Measurements from ENCODE around the gene ASPRV1.

ASPRV1 gene

GRCh38 chr2:69965756-69966445, 4.5 kb upstream of the ASPRV1 start:
- DNase-seq (ENCODE audit: low spot score) = no peak
- H3K27ac ChIP-seq = no peak overlapping the region
- POLR2A ChIA-PET (ENCODE audit: low non-redundant PET) = no interaction called here
- TF ChIP-seq CTCF (conservative IDR thresholded peaks at IDR 0.05; ENCODE audit: low read depth) = no peak
- CTCF ChIA-PET = no interaction called here

GRCh38 chr2:69964353-69964841, 3.0 kb upstream of the ASPRV1 start:
- DNase-seq (ENCODE audit: low spot score) = no peak
- ChIA-PET CTCF (no interaction called here), POLR2A (ENCODE audit: low non-redundant PET) (interaction anchor here (0.6 kb wide), 1 partner anchor 51 kb away, joined by 3 read pairs; no protein-coding TSS in a partner anchor)
- no peak for TF ChIP-seq CTCF (conservative IDR thresholded peaks at IDR 0.05; ENCODE audit: low read depth)
- peak overlapping the region; percentile 11; the same call in 1 of the 2 replicates for H3K27ac ChIP-seq

- POLR2A ChIA-PET (ENCODE audit: low non-redundant PET) = no interaction called here
- H3K27ac ChIP-seq = no peak overlapping the region
- no peak for DNase-seq (ENCODE audit: low spot score)
- TF ChIP-seq CTCF (conservative IDR thresholded peaks at IDR 0.05; ENCODE audit: low read depth) = no peak
- CTCF ChIA-PET = no interaction called here
These were observed 1.7 kb upstream of the ASPRV1 start for GRCh38 chr2:69962986-69963730.

- POLR2A ChIA-PET (ENCODE audit: low non-redundant PET) = no interaction called here
- TF ChIP-seq CTCF (conservative IDR thresholded peaks at IDR 0.05; ENCODE audit: low read depth) = no peak
- H3K27ac ChIP-seq = no peak overlapping the region
These were observed 610 bp downstream of the ASPRV1 start for GRCh38 chr2:69960821-69961220.

GRCh38 chr2:69959425-69959824, 2.0 kb downstream of the ASPRV1 start:
- CTCF ChIA-PET = no interaction called here

More at GRCh38 chr2:69960821-69961220, 610 bp downstream of the ASPRV1 start:
- no peak for DNase-seq (ENCODE audit: low spot score)
- CTCF ChIA-PET = interaction anchor here (1.0 kb wide), 1 partner anchor 64 kb away, joined by 8 read pairs; no protein-coding TSS in a partner anchor

More at GRCh38 chr2:69959425-69959824, 2.0 kb downstream of the ASPRV1 start:
- no peak for DNase-seq (ENCODE audit: low spot score)
- no peak overlapping the region for H3K27ac ChIP-seq
- POLR2A ChIA-PET (ENCODE audit: low non-redundant PET) = no interaction called here
- no peak for TF ChIP-seq CTCF (conservative IDR thresholded peaks at IDR 0.05; ENCODE audit: low read depth)

All from RWPE1 (cell line).